ENCODE results near the gene KANSL1.

KANSL1 gene

DNA sequence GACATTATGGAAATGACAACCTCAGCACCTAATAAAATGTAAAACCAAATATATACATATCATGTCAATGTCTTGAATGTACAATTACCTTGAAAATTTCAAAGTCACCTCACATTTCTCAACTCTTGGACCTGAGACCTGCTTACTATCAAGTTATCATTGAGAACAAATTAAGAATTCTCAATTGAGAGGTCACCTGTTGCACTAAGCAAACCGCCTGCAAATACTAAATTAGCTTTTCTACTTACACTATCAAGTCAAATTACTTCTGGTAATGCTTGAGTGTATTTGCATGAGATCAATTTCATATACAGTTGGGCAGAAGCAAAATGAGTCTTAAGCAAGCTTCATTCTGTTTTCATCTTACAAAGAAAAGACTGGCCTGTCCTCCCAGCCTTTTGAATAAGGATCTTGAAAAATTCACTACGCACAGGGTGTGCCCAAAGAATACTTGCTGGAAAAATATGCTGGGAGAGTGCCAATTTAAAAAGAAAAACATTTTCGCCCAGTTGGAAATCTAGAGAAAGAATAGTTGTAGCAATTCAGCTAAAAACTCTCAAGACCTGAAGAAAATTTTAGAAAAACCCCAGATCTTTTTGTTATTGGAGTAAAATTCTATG is 35.7 kb downstream of the KANSL1 start:
- no peak for TF ChIP-seq Cebpa-rat (IDR thresholded peaks at IDR 0.05)
- peaks cover 6 to 56% (median 30%) of the 10 kb centered on the region in 11 experiments; a peak in 19 of 22 replicates for H3K36me3 ChIP-seq
- peaks cover 99 to 100% (median 100%) of the 10 kb centered on the region in 11 experiments for H4K20me1 ChIP-seq
- no peaks in the 10 kb centered on the region for H3K27me3 ChIP-seq
- H3K9me3 ChIP-seq (replicated peaks in 1 of 11): no peaks in the 10 kb centered on the region
- no peak overlapping the region for H3K4me3 ChIP-seq
- H3K4me2 ChIP-seq: peak overlapping the region in 4 of 11 experiments; percentile 15 to 85 (median 50); a peak in 4 of 22 replicates
- H3K27ac ChIP-seq: no peak overlapping the region
- H3K4me1 ChIP-seq: peaks cover 31 to 97% (median 63%) of the 10 kb centered on the region in 10 experiments
- no peak overlapping the region for H3K9ac ChIP-seq

DNA sequence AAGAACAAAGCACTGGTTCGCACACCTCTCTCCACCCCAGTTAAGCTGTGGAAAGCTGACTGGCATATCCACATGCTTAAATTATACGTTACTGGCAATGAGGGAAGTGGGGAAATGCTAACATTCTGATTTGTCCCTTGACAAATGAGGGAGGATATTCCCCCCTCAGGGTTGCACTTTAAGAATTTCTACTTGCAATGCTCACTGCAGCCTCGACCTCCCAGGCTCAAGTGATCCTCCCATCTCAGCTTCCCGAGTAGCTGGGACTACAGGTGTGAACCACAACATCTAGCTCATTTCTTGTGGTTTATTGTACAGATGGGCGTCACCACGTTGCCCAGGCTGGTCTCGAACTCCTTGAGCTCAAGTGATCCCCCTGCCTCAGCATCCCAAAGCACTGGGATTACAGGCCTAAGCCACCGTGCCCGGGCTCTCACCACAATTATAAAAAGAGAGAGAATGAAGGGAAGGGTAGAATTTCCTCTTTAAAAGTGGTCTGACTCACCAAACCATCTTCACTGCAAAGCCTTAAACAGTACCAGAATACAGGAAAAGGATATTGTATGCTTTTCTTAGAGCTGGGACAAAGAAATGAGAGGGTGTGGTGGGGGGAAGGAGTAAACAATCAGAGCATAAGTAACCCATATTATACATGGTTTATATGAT is 38.9 kb downstream of the KANSL1 start:
- Histone ChIP-seq H3K27ac (peak overlapping the region in 5 of 11 experiments; percentile 5 to 46 (median 34); a peak in 6 of 22 replicates), H3K27me3 (no peaks in the 10 kb centered on the region), H3K4me3 (no peak overlapping the region), H3K4me1 (peaks cover 34 to 92% (median 54%) of the 10 kb centered on the region in 10 experiments), H4K20me1 (peaks cover 99 to 100% (median 100%) of the 10 kb centered on the region in 11 experiments), H3K4me2 (peak overlapping the region; percentile 9 to 85 (median 66)), H3K36me3 (peaks cover 0 to 57% (median 29%) of the 10 kb centered on the region in 11 experiments; a peak in 15 of 22 replicates), H3K9me3 (replicated peaks in 1 of 11) (peaks cover 0 to 4% (median 0%) of the 10 kb centered on the region in 11 experiments; a peak in 1 of 22 replicates), H3K9ac (no peak overlapping the region)
- no peak for TF ChIP-seq Cebpa-rat (IDR thresholded peaks at IDR 0.05)

DNA sequence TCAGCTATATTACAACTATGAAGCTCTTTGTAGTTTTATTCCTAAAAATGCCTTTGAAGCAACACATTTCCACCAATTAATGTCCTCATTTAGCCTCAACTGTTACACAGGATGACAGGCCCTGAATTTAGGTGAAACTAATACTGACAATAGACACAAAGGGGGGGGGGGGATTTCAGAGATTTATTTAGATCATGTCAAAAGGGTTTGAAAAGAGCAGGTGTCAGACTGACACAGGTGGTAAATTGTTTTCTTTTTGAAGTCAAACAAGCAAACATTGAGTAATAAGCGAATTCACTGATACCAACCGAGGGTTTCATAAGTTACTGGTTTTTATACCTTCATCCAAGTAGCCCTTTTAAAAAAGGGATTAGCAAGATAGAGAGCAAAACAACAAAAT is 40.8 kb downstream of the KANSL1 start:
- H3K36me3 ChIP-seq: peaks cover 8 to 60% (median 36%) of the 10 kb centered on the region in 11 experiments; a peak in 18 of 22 replicates
- no peaks in the 10 kb centered on the region for H3K27me3 ChIP-seq
- peaks cover 0 to 7% (median 0%) of the 10 kb centered on the region in 11 experiments; a peak in 1 of 22 replicates for H3K9me3 ChIP-seq (replicated peaks in 1 of 11)
- H3K4me2 ChIP-seq: peak overlapping the region in 2 of 11 experiments; percentile 66 to 85; a peak in 3 of 22 replicates
- H3K4me1 ChIP-seq: peaks cover 25 to 73% (median 43%) of the 10 kb centered on the region in 10 experiments
- H3K9ac ChIP-seq: no peak overlapping the region
- H4K20me1 ChIP-seq: peaks cover 98 to 100% (median 100%) of the 10 kb centered on the region in 11 experiments
- H3K27ac ChIP-seq: no peak overlapping the region
- TF ChIP-seq Cebpa-rat (IDR thresholded peaks at IDR 0.05): no peak
- H3K4me3 ChIP-seq: no peak overlapping the region

DNA sequence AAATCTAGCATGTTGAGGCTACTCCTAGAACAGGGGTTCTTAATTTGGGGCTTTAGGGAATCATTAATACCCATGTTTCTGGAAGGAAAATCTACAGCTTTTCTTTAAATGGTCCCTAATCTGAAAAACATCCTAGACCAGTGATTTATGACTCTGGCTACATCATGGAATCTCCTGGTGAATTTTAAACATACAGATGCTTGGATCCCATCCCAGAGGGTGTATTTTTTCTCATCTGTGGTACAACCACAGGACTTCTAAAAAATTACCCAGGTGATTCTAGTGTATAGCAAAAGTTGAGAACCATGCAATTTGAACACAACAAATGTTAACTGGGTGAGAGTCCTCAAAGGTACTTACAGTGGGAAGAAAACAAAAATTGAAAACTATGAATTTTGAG is 41.5 kb downstream of the KANSL1 start:
- peaks cover 8 to 64% (median 40%) of the 10 kb centered on the region in 11 experiments; a peak in 19 of 22 replicates for H3K36me3 ChIP-seq
- H3K27me3 ChIP-seq: no peaks in the 10 kb centered on the region
- H3K9ac ChIP-seq: no peak overlapping the region
- no peak overlapping the region for H3K4me3 ChIP-seq
- H3K4me2 ChIP-seq: no peak overlapping the region; a peak in 1 of 22 replicates
- peaks cover 29 to 69% (median 40%) of the 10 kb centered on the region in 10 experiments for H3K4me1 ChIP-seq
- peaks cover 98 to 100% (median 100%) of the 10 kb centered on the region in 11 experiments for H4K20me1 ChIP-seq
- H3K27ac ChIP-seq: no peak overlapping the region
- H3K9me3 ChIP-seq (replicated peaks in 1 of 11): peaks cover 0 to 7% (median 0%) of the 10 kb centered on the region in 11 experiments; a peak in 1 of 22 replicates
- TF ChIP-seq Cebpa-rat (IDR thresholded peaks at IDR 0.05): no peak

DNA sequence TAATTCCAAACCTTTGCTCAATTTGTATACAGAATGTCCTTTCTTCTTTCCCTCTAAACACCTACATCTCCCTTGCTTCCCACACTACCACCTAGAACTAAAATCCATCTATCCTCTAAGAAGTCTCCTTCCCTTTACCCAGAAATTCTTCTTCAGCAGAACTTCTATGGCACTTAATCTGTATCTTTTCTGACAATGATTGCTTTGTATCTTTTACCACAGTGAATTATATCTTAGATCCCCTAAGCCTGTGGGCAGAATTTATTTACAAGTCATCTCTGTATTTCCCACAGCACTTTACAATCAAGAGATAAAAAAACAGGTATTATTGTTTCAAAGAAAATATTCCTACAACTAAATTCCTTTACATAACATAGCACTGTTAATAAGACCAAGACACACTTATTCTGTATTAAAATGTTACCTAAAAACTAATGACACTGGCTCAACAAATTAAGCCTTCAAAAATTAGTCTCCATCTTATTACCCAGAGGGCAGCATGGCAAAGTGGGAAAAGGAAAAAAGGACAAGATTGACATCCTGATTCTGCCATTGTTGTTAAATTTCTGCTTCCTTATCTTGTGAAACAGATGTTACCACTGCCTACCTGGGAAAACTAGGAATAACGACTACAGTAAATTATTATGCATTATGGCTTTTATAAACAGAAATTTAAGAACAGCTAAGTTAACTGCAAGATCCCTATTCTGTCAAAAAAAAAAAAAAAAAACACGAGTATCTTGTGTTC is 42.8 kb downstream of the KANSL1 start:
- no peaks in the 10 kb centered on the region for H3K27me3 ChIP-seq
- H3K4me3 ChIP-seq: no peak overlapping the region
- no peak for TF ChIP-seq Cebpa-rat (IDR thresholded peaks at IDR 0.05)
- H3K4me2 ChIP-seq: no peak overlapping the region; a peak in 1 of 22 replicates
- peaks cover 28 to 69% (median 38%) of the 10 kb centered on the region in 10 experiments for H3K4me1 ChIP-seq
- no peak overlapping the region for H3K27ac ChIP-seq
- peaks cover 0 to 7% (median 0%) of the 10 kb centered on the region in 11 experiments; a peak in 1 of 22 replicates for H3K9me3 ChIP-seq (replicated peaks in 1 of 11)
- peaks cover 8 to 59% (median 41%) of the 10 kb centered on the region in 11 experiments; a peak in 19 of 22 replicates for H3K36me3 ChIP-seq
- no peak overlapping the region for H3K9ac ChIP-seq
- H4K20me1 ChIP-seq: peaks cover 97 to 100% (median 100%) of the 10 kb centered on the region in 11 experiments

DNA sequence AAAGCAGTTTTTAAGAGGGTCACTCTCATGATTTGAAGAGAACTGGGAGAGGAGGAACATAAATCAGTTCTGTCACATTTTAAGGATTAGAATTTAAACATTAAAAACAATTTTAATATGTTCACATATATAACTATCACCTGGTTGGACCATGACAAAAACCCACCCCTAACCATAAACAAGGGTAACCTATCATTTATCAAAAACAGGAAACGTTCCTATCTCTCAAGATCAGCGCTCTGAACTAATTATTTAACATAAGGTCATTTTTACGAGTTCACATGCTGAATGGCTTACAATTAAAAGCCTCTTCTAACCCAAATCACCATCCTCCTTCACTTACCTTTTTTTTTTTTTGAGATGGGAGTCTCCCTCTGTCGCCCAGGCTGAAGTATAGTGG is 45.0 kb downstream of the KANSL1 start:
- no peak overlapping the region for H3K27ac ChIP-seq
- H3K36me3 ChIP-seq: peaks cover 8 to 49% (median 38%) of the 10 kb centered on the region in 11 experiments; a peak in 18 of 22 replicates
- H3K9ac ChIP-seq: no peak overlapping the region
- H3K4me2 ChIP-seq: no peak overlapping the region
- H3K9me3 ChIP-seq (replicated peaks in 1 of 11): peaks cover 0 to 7% (median 0%) of the 10 kb centered on the region in 11 experiments; a peak in 1 of 22 replicates
- H3K4me3 ChIP-seq: no peak overlapping the region
- H3K27me3 ChIP-seq: no peaks in the 10 kb centered on the region
- H3K4me1 ChIP-seq: peaks cover 6 to 64% (median 19%) of the 10 kb centered on the region in 10 experiments; a peak in 19 of 20 replicates
- no peak for TF ChIP-seq Cebpa-rat (IDR thresholded peaks at IDR 0.05)
- H4K20me1 ChIP-seq: peaks cover 97 to 100% (median 100%) of the 10 kb centered on the region in 11 experiments

DNA sequence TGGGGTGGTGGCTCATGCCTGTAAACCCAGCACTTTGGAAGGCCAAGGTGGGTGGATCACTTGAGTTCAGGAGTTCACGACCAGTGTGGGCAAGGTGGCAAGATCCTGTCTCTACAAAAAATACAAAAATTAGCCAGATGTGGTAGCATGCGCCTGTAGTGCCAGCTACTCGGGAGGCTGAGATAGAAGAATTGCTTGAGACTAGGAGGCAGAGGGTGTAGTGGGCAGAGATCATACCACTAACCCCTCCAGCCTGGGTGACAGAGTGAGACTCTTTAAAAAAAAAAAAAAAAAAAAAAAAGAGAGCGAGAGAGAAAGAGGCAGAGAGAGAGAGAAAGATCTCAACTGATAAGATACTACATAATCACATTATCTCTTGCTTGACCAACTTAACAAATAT is 45.9 kb downstream of the KANSL1 start:
- Histone ChIP-seq H4K20me1 (peaks cover 97 to 100% (median 100%) of the 10 kb centered on the region in 11 experiments), H3K9ac (0 out of 22 replicates have a peak overlapping the region, but pooled peaks of 1 of the 11 experiments have one; percentile 2), H3K4me3 (no peak overlapping the region), H3K4me2 (peak overlapping the region in 1 of 11 experiments; percentile 4; a peak in 1 of 22 replicates), H3K27me3 (no peaks in the 10 kb centered on the region), H3K36me3 (peaks cover 8 to 54% (median 38%) of the 10 kb centered on the region in 11 experiments; a peak in 18 of 22 replicates), H3K27ac (no peak overlapping the region), H3K9me3 (replicated peaks in 1 of 11) (peaks cover 0 to 7% (median 0%) of the 10 kb centered on the region in 11 experiments; a peak in 1 of 22 replicates), H3K4me1 (peaks cover 6 to 64% (median 19%) of the 10 kb centered on the region in 10 experiments; a peak in 18 of 20 replicates)
- TF ChIP-seq Cebpa-rat (IDR thresholded peaks at IDR 0.05): no peak

DNA sequence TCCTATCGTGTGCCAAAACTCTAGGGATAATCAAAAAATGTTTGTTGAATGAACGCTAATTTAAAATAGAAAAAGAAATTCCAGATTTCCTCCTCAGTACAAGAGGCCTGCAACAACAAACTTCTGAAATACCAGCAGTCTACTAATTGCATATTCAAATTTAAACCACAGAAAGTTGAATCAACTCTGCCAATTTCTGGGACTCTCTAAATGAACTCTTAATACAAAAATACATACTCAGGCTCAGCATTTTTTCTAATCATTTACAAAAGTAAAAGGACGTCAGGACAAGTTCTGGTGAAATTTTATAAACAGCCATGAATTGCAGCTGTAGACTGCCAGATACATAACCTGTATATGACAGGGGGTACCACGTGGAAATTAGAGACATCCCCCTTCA is 49.0 kb downstream of the KANSL1 start:
- H3K9ac ChIP-seq: 0 out of 22 replicates have a peak overlapping the region, but pooled peaks of 1 of the 11 experiments have one; percentile 0
- TF ChIP-seq Cebpa-rat (IDR thresholded peaks at IDR 0.05): no peak
- no peaks in the 10 kb centered on the region for H3K27me3 ChIP-seq
- peak overlapping the region in 2 of 11 experiments; percentile 9 to 11; a peak in 2 of 22 replicates for H3K4me2 ChIP-seq
- no peak overlapping the region for H3K27ac ChIP-seq
- H3K36me3 ChIP-seq: peaks cover 8 to 48% (median 22%) of the 10 kb centered on the region in 11 experiments; a peak in 17 of 22 replicates
- peaks cover 17 to 77% (median 32%) of the 10 kb centered on the region in 10 experiments for H3K4me1 ChIP-seq
- H3K4me3 ChIP-seq: no peak overlapping the region
- H3K9me3 ChIP-seq (replicated peaks in 1 of 11): peaks cover 0 to 3% (median 0%) of the 10 kb centered on the region in 11 experiments; a peak in 1 of 22 replicates
- peaks cover 97 to 100% (median 99%) of the 10 kb centered on the region in 11 experiments for H4K20me1 ChIP-seq
